ENCODE data around the gene ZFAND2A. TPM values are rescaled to one million over a fixed set of nuclear protein-coding genes. Genes with fewer than 3 reads are reported as not detected.
"Not testable (repeated sequence)": the region's sequence is repeated elsewhere in the genome, so short reads cannot be mapped to it uniquely, and the experiment has no call there.

Gene ZFAND2A
- total RNA-seq, 1 donor from 2014 or later: 11.7 TPM

DNA sequence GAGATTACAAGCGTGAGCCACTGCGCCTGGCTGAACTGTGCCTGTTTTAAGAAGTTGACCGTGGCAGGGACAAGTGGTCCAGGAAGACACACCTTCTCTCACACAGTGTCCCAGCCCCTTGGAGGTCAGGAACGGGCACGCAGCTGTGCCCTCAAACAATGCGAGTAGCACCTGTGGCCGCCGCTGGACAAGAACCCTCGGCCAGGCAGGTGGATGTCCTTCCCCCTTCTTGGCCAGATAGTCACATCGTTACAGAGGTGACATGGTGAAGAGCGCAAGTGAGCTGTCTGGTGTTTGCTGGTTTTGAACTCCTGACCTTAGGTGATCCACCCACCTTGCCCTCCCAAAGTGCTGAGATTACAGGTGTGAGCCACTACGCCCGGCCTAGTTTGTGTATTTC is 8.8 kb downstream of the ZFAND2A start:
- no peak for DNase-seq

DNA sequence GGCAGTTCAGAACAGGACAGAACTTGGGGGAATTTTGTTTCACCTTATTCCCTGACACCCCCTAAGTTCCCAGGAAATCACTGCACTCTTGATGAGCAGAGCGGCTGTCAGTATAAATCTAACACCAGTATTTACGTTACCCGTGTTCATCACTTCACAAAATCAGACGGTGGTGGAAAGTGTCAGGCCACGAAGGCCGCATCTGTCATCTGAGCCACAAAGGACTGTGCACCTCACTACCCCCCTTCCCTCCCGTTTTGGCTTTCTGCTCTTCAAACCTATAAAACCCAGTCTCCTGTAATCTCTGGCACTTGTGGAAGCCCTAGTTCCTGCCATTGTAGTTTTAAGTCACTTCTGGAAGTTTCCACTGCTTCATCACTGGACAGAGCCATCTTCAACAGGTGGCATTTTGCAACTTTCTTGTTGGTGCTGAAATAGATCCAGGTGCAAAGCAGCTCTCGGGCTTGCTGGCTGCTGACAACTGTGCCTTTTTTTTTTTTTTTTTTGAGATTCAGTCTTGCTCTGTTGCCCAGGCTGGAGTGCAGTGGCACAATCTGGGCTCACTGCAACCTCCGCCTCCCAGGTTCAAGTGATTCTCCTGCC is 9.5 kb downstream of the ZFAND2A start:
- no peak for DNase-seq

GRCh38 chr7:1149351-1149794 is 10.6 kb downstream of the ZFAND2A start:
- DNase-seq: no peak

DNA sequence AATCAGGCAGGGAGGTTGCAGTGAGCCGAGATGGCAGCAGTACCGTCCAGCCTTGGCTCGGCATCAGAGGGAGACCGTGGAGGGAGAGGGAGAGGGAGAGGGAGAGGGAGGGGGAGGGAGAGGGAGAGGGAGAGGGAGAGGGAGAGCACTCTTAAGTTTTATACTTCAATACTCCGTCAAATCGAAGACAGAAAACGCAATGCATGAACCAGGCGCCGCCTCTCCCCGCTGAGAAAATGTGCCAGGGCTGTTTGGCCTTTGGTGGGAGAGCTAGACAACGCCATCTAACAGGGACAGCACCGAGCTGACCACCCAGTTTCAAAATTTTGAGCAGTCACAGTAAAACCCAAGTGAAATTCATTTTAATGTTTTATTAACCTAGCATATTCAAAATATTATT is 12.1 kb downstream of the ZFAND2A start:
- not testable (repeated sequence) for DNase-seq

GRCh38 chr7:1144269-1144771 is 15.7 kb downstream of the ZFAND2A start:
- no peak for DNase-seq

- not testable (repeated sequence) for DNase-seq
These were observed 17.0 kb downstream of the ZFAND2A start for GRCh38 chr7:1143031-1143430.

DNA sequence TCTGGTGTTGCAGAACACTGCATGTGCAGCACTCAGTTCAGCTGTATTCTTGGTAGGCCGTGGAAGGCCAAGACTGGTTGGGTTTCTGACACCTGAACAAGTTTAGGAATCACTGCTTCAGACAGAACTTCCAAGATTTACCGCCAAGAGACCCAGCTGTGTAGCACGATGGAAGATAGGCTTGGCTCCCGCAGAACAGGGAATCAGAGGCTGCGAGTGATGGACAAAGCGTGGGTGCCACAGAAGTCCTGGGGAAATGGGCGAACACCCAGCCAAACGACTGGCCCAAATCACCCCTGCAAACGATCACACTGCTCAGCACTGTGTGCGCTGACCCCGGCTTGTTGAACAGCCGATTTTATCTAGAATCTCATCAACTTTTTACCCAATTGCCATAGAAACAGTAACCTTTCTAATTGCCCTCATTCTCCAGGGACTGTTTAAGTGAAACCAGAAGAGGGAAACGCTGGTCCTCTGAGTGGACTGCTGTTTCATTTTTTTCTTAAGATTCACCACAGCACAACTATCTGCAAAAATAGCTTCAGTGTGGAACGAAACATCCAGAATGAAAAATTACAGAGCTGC is 17.9 kb downstream of the ZFAND2A start:
- DNase-seq: no peak

GRCh38 chr7:1141651-1142050 is 18.3 kb downstream of the ZFAND2A start:
- no peak for DNase-seq

DNA sequence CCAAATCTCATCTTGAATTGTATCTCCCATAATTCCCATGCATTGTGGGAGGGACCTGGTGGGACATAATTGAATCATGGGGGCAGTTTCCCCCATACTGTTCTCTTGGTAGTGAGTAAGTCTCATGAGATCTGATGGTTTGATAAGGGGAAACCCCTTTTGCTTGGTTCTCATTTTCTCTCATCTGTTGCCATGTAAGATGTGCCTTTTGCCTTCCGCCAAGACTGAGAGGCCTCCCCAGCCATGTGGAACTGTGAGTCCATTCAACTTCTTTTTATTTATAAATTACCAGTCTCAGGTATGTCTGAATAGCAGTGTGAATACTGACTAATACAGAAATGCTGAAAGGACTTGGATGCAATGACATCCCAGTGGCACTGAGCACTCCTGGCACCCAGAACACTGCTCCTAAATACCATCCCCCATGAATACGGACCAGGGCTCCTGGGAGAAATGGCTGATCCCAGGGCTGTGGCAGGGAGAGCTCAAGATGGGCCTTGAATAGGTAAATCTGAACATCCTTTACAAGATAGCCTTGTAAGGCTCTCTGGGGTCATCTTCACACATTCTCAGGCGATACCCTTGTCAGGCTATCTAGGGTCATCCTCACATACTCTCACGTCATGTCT is 19.4 kb downstream of the ZFAND2A start:
- DNase-seq: no peak

GRCh38 chr7:1137517-1138167 is 22.4 kb downstream of the ZFAND2A start:
- no peak for DNase-seq

DNA sequence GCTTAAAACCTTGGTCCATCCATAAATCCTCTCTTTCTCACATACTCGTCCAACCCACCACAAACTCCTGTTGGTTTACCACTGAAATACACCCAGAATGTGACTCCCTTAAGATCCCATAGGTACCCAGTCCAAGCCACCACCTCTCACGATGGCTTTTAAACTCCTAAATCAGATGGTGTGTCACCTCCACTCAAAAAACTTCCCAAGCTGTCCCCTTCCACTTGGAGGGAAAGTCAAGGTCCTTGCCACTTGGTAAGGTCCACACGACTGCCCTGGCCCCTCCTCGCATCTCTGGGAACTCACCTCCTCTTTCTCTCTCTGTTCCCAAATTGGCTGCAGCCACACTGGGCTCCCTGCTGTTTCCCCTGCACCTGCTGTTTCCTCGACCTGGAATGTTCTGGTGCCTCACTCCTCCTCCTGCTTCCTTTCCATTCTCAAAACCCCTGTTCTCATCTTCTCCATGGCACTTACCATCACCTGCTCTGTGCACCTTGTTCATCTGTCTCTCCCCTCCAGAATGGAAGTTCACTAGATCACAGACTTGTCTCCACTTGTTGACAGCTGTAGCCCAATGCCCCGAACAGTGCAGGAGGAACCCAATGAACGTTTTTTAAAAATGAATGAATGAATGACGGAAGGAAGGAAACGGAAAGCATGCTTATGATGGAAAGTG is 23.0 kb downstream of the ZFAND2A start:
- DNase-seq: no peak

GRCh38 chr7:1134951-1135350 is 25.0 kb downstream of the ZFAND2A start:
- DNase-seq: no peak

DNA sequence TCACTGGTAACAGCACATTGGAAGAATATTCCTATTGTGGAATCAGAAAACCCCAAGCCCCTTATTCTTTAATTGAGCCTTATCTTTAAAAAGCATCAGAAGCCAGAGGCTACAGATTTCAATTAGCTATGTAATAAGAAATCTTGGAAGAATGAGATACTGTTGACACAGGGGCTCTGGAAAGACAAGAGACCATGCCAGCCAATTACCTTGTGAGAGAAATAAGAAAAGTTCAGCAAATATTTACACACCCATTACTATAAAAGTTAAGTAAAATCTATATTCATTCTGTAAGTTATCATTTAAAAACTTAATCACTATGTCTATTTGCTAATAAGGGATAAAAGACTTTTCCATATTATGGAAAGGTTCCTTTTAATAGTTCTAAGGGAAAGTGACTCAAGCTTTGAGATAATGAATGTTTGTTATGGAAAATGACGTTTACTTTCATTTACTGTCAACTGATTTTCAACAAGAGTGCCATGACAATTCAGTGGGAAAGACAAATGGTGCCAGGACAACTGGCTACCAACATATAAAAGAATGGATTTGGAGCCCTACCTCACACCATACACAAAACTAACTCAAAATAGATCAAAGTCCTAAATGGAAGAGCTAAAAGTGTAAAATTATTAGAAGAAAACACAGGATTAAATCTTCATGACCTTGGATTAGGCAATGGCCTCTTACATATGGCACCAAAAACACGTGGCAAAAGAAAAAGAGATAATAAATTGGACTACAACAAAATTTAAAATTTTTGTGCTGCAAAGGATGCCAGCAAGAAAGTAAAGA is 28.3 kb downstream of the ZFAND2A start:
- no peak for DNase-seq

DNA sequence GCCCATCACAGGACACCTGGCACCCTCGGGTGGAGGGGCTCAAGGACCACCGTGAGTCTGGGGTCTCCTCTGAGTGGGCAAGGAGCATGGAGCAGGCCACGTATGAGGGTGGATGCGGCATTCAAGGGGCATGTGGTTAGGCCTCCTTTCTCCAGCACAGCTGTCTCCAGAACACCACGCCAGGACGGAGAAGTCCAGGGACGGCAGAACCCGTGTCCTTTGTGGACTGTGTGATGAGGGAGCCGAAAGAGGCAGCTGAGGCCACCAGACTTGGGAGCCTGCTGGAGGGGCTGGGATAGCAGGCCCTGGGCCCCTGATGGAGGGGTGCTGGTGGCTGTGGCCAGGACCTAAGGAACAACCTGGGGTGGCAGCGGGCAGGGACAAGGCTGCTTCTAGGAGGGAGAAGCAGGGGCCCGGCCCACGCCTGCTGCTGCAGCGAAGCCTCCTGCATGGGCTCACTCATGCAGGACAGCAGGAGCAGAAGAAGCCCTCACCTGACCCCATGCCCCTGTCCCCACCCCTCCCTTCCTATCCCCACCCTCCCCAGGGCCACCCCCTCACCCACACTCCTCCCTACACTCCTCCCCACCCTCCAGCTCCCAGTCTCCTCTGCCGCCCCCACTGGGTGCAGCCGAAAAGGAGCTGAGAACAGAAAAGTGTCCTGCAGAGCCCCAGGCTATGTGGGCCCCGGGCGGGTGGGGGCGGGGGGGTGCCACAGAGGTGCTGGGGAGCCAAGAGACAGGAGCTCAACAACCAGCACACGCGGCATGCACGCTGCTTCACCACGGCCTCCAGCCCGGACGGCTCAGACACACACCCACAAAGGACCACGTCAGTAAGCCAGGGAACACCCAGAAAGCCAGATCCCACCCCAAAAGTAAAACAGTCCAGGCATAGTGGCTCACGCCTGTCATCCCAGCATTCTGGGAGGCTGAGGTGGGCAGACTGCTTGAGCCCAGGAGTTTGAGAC is 29.7 kb downstream of the ZFAND2A start:
- DNase-seq: no peak

DNA sequence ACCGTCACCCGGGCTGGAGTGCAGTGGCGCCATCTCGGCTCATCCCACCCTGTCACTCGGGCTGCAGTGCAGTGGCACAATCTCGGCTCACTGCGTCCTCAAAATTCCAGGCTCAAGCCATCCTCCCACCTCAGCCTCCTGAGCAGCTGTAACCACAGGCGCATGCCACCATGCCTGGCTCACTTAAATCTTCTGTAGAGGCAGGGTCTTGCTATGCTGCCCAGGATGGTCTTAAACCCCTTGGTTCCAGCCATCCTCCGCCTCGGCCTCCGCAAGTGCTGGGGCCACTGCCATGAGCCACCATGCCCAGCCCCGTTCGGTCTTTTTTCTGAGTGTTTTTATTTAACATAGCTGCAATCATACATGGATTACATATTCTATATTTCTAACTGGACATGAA is 30.6 kb downstream of the ZFAND2A start:
- no peak for DNase-seq

DNA sequence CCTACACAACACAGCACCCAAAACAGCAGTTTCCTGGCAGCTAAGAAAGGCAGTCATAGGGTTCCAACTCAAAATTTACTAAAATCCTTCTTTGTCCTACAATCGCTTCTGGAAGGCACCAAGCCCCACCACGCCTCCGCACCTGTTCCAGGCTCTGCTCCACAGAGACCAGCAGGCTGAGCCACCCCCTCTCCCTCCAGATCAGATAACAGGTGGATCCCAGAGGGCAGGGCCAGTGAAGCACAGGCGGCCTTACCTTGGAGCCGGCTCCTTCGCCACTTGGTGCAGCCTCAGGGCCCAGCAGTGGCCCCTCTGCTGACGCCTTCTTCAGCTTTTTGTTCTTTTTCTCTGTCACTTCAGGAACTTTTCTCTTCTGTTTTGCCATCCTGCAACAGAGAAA is 33.0 kb downstream of the ZFAND2A start:
- DNase-seq: no peak

- DNase-seq: no peak
These were observed 34.4 kb downstream of the ZFAND2A start for GRCh38 chr7:1125603-1125969.

DNA sequence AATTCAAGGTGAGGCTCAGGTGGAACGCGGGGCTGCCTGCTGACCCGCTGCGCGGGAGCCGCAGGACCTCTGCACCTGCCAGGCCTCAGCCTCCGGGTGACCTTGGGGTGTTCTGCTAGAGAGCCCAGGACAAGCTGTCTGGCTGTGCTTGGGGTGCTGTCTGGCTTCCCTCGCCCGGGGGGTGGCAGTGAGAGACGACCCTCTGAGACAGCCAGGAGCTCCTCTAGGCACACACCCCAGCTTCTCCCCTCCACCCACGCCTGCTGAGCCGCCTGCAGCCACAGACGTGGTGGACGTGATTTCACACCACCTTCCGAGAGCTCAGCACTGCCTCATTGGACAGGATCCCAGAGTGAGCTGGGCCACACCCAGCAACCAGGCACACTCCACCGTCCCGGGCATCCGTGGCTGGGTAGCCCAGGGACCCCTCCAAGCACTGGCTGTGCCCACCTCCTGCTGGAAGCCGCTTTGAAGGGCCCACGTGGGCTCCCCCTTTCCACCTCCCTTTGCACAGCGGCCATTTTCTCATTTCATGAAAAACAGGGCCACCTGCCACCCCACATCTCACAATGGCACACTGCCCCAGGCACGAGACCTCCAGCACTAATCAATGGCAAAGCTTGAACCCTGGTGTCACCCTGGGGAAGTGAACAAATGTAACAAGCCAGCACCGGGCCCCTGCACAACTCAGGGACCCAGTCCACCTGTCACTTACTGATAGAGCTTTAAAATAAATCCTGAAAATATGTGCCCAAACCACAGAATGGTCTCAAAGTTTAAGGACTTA is 35.0 kb downstream of the ZFAND2A start:
- DNase-seq: no peak

GRCh38 chr7:1124164-1124563 is 35.8 kb downstream of the ZFAND2A start:
- DNase-seq: no peak

DNA sequence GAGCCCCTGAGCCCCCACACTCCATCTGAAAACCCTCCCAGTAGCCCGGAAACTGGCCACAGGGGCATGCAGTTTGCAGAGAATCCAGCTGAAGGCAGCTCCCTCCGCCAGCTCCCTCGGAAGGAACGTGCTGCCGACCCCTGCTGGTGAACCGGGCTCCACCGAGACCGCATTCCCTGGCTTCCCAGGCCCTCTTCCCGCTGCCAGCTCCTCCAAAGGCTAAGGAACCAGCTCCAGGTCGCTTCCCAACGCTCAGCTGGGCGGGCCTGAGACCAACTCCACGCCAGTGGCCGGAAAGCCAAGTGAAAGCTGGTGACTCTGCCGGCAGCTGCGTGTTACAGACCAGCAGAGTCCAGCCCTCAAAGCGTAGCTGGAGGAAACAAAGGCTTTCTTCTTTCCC is 36.3 kb downstream of the ZFAND2A start:
- peak; percentile 49 for DNase-seq
